Limb (tissue), 2 donors: Measurements from ENCODE around the gene ZNF575.
A peak's percentile ranks its signal among the peaks of the same experiment; 100 is the strongest.

ENCODE experiments used
- DNase-seq, 2 donors: peaks; one replicate each; pipeline ENCODE4 v3.0.0-alpha.2; 2016; ENCODE audit errors: extremely low spot score in 2 of 2

ZNF575 gene

DNA sequence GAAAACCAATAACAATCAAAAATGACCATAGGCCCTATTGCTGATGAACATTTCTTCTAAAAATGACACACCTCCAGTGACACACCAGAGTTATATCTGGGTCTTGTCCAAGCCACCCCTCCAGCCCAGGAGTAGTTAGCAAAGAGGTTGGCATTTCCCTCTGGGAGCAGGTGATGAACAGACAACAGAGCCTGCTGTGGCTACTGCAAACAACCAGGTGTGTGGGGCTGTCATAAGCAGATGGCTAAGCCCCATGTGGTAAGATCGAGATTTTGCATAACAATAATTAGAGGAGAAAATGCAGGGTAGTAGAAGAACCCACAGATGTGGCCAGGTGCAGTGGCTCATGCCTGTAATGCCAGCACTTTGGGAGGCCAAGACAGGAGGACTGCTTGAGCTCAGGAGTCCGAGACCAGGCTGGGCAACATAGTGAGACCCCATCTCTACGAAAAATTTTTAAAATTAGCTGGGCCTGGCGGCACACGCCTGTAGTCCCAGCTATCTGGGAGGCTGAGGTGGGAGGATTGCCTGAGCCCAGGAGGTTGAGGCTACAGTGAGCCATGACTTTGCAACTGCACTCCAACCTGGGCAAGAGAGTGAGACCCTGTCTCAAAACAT is 37.3 kb downstream of the ZNF575 start:
- DNase-seq, result no peak

DNA sequence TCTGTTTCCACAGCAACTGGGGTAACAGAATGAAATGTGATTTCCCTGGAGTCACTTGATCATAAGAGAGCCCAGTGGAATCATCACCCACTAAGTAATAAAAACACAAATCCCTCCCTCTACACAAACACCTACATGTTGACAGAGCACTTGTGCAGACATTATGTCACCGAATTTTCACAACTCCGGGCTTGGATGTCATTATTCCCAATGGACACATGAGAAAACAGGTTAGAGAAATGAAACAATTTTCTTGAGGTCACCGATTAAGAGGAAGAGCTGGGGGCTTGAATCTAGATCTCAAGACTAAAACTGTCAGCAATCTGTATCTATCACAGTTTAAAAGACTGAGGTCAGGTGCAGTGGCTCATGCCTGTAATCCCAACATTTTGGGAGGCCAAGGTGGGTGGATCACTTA is 39.2 kb downstream of the ZNF575 start:
- no peak for DNase-seq

DNA sequence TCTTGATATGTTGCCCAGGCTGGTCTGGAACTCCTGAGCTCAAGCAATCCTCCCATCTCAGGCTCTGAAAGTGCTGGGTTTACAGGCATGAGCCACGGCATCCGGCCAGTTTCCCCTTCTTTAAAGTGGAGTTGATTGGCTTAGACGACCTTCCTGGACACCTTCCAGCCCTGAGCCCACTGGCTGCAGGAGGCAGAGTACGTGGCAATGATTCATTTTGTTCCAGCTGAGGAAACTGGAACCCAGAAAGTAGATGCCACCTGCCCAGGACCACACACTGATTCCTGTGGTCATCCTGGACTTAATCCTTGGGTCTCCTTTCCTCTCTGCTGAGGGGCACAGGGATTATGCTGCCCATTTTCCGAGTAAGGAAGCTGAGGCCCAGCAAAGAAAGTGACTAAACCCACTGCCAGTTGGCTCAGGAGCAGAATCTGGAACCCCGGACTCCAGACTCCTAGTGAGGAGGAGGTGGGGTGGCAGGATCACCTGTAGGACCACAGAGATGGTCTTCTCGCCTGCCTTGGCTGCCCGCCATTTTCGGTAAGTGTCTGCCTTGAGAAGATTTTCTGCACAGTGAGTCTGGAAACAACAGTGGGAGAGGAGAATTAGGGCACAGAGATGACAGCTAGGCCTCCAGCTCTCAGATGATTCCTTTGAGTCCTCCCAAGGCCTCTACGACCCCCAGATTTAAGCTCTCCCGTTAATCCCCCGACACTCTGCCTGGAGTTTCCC is 41.6 kb downstream of the ZNF575 start:
- DNase-seq, result no peak

DNA sequence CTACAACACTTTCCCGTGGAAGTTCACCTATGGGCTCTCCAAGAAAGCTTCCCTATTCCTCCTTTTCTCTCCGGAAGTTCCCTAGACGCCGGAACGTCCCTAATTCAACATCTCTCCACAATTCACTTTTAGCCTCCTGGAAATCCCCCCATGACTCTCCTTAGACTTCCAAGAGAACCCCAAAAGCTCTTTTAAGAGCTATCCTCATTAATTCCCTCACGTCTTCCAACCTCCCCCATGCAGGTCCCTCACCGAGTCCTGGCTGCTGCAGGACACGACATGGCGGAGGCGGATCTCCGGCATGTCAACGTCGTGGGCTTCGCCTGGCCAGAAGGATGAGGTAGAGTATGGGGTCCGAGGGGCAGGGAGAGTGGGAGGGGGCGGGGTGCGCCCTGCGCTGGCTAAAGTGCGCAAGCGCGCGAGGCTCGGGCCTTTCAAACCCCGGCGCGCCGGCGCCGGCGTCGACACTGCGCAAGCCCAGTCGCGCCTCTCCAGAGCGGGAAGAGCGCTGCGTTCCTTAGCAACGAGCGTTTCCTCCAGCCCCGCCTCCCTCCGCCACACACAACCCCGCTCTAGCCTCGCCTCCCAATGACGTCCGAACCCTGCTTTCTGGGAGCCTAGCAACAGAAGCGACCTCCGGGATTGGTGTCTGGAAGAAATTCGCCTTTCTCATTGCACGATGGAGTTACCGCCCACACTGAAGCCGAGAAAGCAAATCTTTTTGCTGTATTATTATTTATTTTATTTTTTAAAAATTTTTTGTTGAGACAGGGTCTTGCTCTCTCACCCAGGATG is 42.4 kb downstream of the ZNF575 start, which contains the start of the genes PINLYP and XRCC1:
TSS of gene PINLYP (plus strand) at position 646 of the 795 bp plus-strand sequence. CDS start 1,391 bp downstream, outside the sequence.
TSS of gene XRCC1 (minus strand) at position 372 of the 795 bp plus-strand sequence. CDS start at position 303, 69 bp downstream.
- DNase-seq, result peak; percentile 98 to 99

DNA sequence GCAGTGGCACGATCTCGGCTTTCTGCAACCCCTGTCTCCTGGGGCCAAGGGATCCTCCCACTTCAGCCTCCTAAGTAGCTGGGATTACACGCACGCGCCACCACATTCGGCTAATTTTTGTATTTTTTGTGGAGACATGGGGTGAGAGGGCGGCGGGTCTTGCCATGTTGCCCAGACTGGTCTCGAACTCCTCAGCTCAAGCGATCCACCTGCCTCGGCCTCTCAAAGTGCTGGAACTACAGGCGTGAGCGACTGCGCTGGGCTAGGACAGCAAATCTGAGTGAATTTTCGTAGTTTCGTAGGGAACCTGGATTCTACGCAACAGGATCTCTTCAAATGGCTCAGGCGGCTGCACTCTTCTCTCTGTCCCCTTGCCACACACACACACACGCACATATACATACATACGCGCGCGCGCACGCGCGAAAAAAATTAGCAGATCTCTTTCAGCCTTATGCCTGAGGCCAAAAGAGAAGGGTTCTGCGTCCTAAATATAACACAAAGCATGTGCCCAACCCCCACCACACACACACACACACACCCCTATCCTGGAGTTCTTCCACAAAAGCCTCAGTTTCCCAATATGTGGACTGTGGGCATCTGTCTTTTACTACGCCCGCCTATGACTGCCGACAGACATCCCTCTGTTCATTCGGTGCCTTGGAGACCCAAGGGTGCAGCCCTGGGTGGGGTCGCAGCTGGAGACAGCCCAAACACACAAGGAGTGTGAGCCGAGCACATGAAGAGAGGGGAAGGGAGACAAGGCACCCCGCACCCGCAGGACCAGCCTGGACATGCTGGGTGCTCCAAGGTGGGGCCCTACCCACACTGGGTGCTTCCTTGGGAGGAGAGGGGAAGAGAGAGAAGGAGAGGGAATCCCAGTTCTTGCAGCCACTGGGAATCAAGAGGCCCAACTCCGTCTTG is 43.2 kb downstream of the ZNF575 start:
- peak in 1 of 2 donors; percentile 51 for DNase-seq

DNA sequence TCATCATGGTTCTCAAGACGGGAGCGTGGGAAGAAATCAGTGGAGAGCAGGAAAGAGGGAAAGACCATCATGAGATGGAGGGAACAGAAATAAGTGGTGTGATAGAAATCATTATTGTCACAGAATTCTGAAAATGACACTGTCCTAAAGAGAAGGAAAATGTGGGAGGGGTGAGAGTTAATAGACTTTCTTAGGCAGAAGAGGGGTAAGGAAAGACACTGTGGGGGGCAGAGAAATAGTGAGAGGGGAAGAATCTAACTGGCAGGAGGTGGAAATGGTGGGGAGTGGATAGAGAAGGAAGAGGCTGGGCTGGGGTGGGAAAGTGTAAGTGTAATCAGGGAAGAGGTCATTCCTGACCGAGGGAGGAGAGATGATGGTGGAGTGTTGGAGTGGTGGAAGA is 45.8 kb downstream of the ZNF575 start:
- DNase-seq, result no peak

DNA sequence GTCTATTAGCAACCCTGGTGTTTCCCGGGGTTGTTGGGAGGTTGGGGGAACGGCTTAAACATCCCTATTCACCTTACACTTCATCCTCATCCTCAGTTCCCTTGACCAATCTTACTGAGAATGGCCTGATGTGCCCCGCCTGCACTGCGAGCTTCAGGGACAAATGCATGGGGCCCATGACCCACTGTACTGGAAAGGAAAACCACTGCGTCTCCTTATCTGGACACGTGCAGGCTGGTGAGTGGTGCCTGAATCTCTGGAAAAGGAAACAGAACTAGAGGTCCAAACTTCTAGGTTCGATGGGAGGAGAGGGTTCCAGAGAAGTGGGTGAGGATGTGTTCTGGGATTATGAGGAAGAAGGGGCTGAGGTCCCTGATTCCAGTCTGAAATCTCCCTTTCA is 48.5 kb downstream of the ZNF575 start:
- DNase-seq, result no peak

DNA sequence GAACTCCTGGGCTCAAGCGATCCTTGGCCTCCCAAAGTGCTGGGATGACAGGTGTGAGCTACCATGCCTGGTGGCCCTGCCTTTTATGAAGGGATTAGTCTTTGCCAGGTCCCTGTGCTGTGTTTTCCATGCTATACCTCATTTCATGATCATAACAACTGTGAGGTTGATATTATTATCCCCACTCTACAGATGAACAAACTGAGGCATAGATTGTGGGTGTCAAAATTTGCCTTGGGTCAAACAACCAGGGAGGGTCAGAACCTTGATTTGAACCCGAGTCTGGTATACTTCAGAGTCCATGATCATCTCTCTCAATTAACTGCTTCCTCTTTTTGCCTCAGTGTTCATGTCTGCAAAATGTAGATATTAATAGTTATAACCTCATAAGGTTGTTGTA is 49.5 kb downstream of the ZNF575 start:
- DNase-seq, result no peak

DNA sequence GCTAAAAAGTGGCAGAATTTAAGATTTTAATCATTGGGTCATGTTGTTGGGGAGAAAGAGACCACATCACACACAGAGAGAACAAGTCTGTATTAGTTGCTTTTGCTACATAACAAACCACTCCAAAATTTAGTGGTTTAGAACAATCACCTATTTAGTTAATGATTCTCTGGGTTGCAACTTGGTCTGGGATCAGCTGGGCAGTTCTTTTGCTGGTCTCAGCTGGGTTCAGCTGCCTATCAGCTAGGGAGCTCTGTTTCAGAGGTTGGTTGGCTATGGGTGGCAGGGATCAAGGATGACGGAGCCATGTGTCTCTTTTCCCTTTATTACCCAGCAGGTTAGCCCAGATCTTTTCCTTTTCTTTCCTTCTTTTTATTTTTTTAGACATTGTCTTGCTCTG is 51.5 kb downstream of the ZNF575 start:
- no peak for DNase-seq
